ENCODE data around the gene UCK2. TPM values are rescaled to one million over a fixed set of nuclear protein-coding genes. Genes with fewer than 3 reads are reported as not detected.

UCK2 gene
- total and polyA plus RNA-seq, 2 of the 8 experiments (the other 6 are each of a cell fraction or from before 2014, with no cell fraction given), result 103 to 109 TPM

- no peak for TF ChIP-seq SAP30 (IDR thresholded peaks at IDR 0.05; ENCODE audit: insufficient read depth, insufficient replicate concordance, low read length)
- no peak for TF ChIP-seq JUN (IDR thresholded peaks at IDR 0.05; ENCODE audit: low read depth, low read length)
- TF ChIP-seq GTF2F1 (IDR thresholded peaks at IDR 0.05; ENCODE audit: borderline replicate concordance, low read depth, low read length), result no peak
- TF ChIP-seq SIRT6 (IDR thresholded peaks at IDR 0.05; ENCODE audit: low read length), result no peak
- TF ChIP-seq SP1 (IDR thresholded peaks at IDR 0.05; ENCODE audit: low read depth, low read length), result no peak
- no peak overlapping the region for H3K56ac ChIP-seq (replicated peaks; ENCODE audit: insufficient read length, low read depth, low read length)
- H4K20me1 ChIP-seq (replicated peaks in 1 of 2; ENCODE audit: control insufficient read depth in 1 of 2, insufficient read depth in 2 of 2, low read length in 2 of 2), result no peaks in the 10 kb centered on the region
- H4K8ac ChIP-seq (ENCODE audit: extremely low read depth, insufficient read depth, low read length), result no peak overlapping the region
- no peak overlapping the region for H4K91ac ChIP-seq (replicated peaks; ENCODE audit: insufficient read length, low read length)
- no peak overlapping the region for H3K4ac ChIP-seq (replicated peaks; ENCODE audit: insufficient read length, low read depth, low read length)
- H3K14ac ChIP-seq (ENCODE audit: insufficient read length), result no peak overlapping the region
- 95% methylated on average over 1 of the region's 1 CpG; no CpG with 5 or more reads in 1 of the 2 experiments for WGBS, 2 experiments (ENCODE audit: extremely low coverage in 1 of 2, insufficient coverage in 1 of 2, insufficient read length in 1 of 2, insufficient replicate concordance in 2 of 2, low coverage in 1 of 2, low lambda C conversion rate in 2 of 2, missing lambda C conversion rate in 1 of 2)
- DNase-seq (ENCODE audit: low read depth in 1 of 2, low spot score in 2 of 2) (no peak), FAIRE-seq (no peak)
- no peak overlapping the region for H2BK120ac ChIP-seq (replicated peaks; ENCODE audit: low read depth, low read length)
- no peaks in the 10 kb centered on the region for H3K23me2 ChIP-seq (ENCODE audit: low read depth, low read length)
- H3K79me2 ChIP-seq (ENCODE audit: control insufficient read depth in 1 of 2, insufficient read depth in 2 of 2, low read length in 2 of 2), result no peaks in the 10 kb centered on the region
- ChIA-PET CTCF (ENCODE audit: partially characterized antibody) (no interaction called here), POLR2A (ENCODE audit: partially characterized antibody) (interaction anchor here (1.0 kb wide), 1 partner anchor 18 kb away, joined by 4 read pairs; no protein-coding TSS in a partner anchor)
- H3K4me2 ChIP-seq (ENCODE audit: insufficient read depth in 1 of 2, low read depth in 2 of 2, low read length in 2 of 2), result no peak overlapping the region
- no peak overlapping the region for H2BK20ac ChIP-seq (ENCODE audit: low read length)
- H3K4me3 ChIP-seq (ENCODE audit: extremely low read depth in 1 of 4, insufficient read depth in 2 of 4, low read depth in 3 of 4, low read length in 4 of 4), result no peak overlapping the region
- peaks cover 10 to 15% of the 10 kb centered on the region in 2 experiments for H3K9me3 ChIP-seq (ENCODE audit: insufficient read depth in 2 of 2, low read depth in 1 of 2, low read length in 1 of 2)
- no peaks in the 10 kb centered on the region for H3K36me3 ChIP-seq (ENCODE audit: control insufficient read depth in 2 of 4, insufficient read depth in 4 of 4, low read length in 3 of 4)
- H4K5ac ChIP-seq (ENCODE audit: insufficient read length, low read depth, low read length), result no peak overlapping the region
- H3K27me3 ChIP-seq (replicated peaks in 1 of 4; ENCODE audit: control insufficient read depth in 3 of 4, extremely low read depth in 1 of 4, insufficient read depth in 3 of 4, low read length in 3 of 4), result no peaks in the 10 kb centered on the region
- no peaks in the 10 kb centered on the region for H3K79me1 ChIP-seq (ENCODE audit: low read depth, low read length)
- H2BK5ac ChIP-seq (ENCODE audit: low read depth, low read length), result no peak overlapping the region
- H3K23ac ChIP-seq (ENCODE audit: insufficient read length), result no peak overlapping the region
- no peak overlapping the region for H3K18ac ChIP-seq (ENCODE audit: extremely low read depth, low read length)
- H3K9ac ChIP-seq (replicated peaks in 1 of 4; ENCODE audit: extremely low read depth in 1 of 4, low read depth in 3 of 4, low read length in 3 of 4), result no peak overlapping the region
- no peak overlapping the region for H2BK12ac ChIP-seq (ENCODE audit: low read depth, low read length)
- no peaks in the 10 kb centered on the region for H3K4me1 ChIP-seq (replicated peaks in 1 of 4; ENCODE audit: control insufficient read depth in 3 of 4, insufficient read depth in 4 of 4, low read length in 3 of 4)
- H2AK5ac ChIP-seq (ENCODE audit: low read depth, low read length), result no peak overlapping the region
- no peak overlapping the region for H3K27ac ChIP-seq (ENCODE audit: low read depth, low read length)
- H2AFZ ChIP-seq (ENCODE audit: low read length), result no peak overlapping the region
- no peak overlapping the region for H2BK15ac ChIP-seq (ENCODE audit: low read length)
Observed at GRCh38 chr1:165787741-165788140, 39.7 kb upstream of the UCK2 start.

Data from H1 (cell line).